Measurements from ENCODE around the gene ARID5A.

The ARID5A gene

GRCh38 chr2:96526615-96527285, 9.8 kb upstream of the ARID5A start:
- no peaks in the 10 kb centered on the region for H3K27me3 ChIP-seq (ENCODE audit: insufficient read depth, poor library complexity, severe bottlenecking)
- H3K4me3 ChIP-seq (replicated peaks; ENCODE audit: insufficient read depth, low read length) = no peak overlapping the region
- no peak overlapping the region for H3K27ac ChIP-seq (replicated peaks)

GRCh38 chr2:96527286-96528005, 9.1 kb upstream of the ARID5A start:
- Histone ChIP-seq H3K27me3 (ENCODE audit: insufficient read depth, poor library complexity, severe bottlenecking) (no peaks in the 10 kb centered on the region), H3K4me3 (replicated peaks; ENCODE audit: insufficient read depth, low read length) (no peak overlapping the region), H3K27ac (replicated peaks) (peak overlapping the region; percentile 34)
- TF ChIP-seq GABPA (IDR thresholded peaks at IDR 0.05; ENCODE audit: low read depth) (no peak), POLR2AphosphoS5 (IDR thresholded peaks at IDR 0.05; ENCODE audit: low read depth) (no peak), REST (IDR thresholded peaks at IDR 0.05; ENCODE audit: insufficient replicate concordance, low read depth) (no peak), CTCF (IDR thresholded peaks at IDR 0.05; ENCODE audit: insufficient read depth, low read length) (no peak), SPI1 (IDR thresholded peaks at IDR 0.05; ENCODE audit: borderline replicate concordance, low read depth) (no peak)
- DNase-seq (ENCODE audit: low read depth in 1 of 2, low spot score in 1 of 2) = no peak

More at GRCh38 chr2:96526615-96527285, 9.8 kb upstream of the ARID5A start:
- no peak for DNase-seq (ENCODE audit: low read depth in 1 of 2, low spot score in 1 of 2)
- TF ChIP-seq POLR2AphosphoS5 (IDR thresholded peaks at IDR 0.05; ENCODE audit: low read depth) = no peak
- TF ChIP-seq SPI1 (IDR thresholded peaks at IDR 0.05; ENCODE audit: borderline replicate concordance, low read depth) = no peak
- TF ChIP-seq REST (IDR thresholded peaks at IDR 0.05; ENCODE audit: insufficient replicate concordance, low read depth) = no peak
- no peak for TF ChIP-seq CTCF (IDR thresholded peaks at IDR 0.05; ENCODE audit: insufficient read depth, low read length)
- TF ChIP-seq GABPA (IDR thresholded peaks at IDR 0.05; ENCODE audit: low read depth) = no peak

GRCh38 chr2:96528006-96528699, 8.4 kb upstream of the ARID5A start:
- peak in 1 of 2 experiments; percentile 70 for DNase-seq (ENCODE audit: low read depth in 1 of 2, low spot score in 1 of 2)
- no peaks in the 10 kb centered on the region for H3K27me3 ChIP-seq (ENCODE audit: insufficient read depth, poor library complexity, severe bottlenecking)
- H3K4me3 ChIP-seq (replicated peaks; ENCODE audit: insufficient read depth, low read length) = no peak overlapping the region
- TF ChIP-seq REST (IDR thresholded peaks at IDR 0.05; ENCODE audit: insufficient replicate concordance, low read depth) (no peak), SPI1 (IDR thresholded peaks at IDR 0.05; ENCODE audit: borderline replicate concordance, low read depth) (peak; percentile 82), CTCF (IDR thresholded peaks at IDR 0.05; ENCODE audit: insufficient read depth, low read length) (no peak), GABPA (IDR thresholded peaks at IDR 0.05; ENCODE audit: low read depth) (no peak), POLR2AphosphoS5 (IDR thresholded peaks at IDR 0.05; ENCODE audit: low read depth) (no peak)
- peak overlapping the region; percentile 34 for H3K27ac ChIP-seq (replicated peaks)

All from HL-60 (cell line).